Mucosa of gallbladder (tissue), 1 donor: ENCODE measurements around the gene SPATA18. TPM values are rescaled to one million over a fixed set of nuclear protein-coding genes. Genes with fewer than 3 reads are reported as not detected.
A peak's percentile ranks its signal among the peaks of the same experiment; 100 is the strongest.
"Not testable (repeated sequence)": the region's sequence is repeated elsewhere in the genome, so short reads cannot be mapped to it uniquely, and the experiment has no call there.

ENCODE experiments used
- DNase-seq: peaks from one replicate; pipeline ENCODE4 v3.0.0-alpha.2; 2020; ENCODE audit warnings: low spot score
- total RNA-seq: library from RNA; stranded (reverse); gene quantifications from one replicate; pipeline ENCODE4 v1.2.1, GENCODE V29; 2021
- donor health status: DM: no; HTN: no; CAD: no.

SPATA18 gene
- total RNA-seq, 1 donor from 2014 or later: 20.1 TPM

DNA sequence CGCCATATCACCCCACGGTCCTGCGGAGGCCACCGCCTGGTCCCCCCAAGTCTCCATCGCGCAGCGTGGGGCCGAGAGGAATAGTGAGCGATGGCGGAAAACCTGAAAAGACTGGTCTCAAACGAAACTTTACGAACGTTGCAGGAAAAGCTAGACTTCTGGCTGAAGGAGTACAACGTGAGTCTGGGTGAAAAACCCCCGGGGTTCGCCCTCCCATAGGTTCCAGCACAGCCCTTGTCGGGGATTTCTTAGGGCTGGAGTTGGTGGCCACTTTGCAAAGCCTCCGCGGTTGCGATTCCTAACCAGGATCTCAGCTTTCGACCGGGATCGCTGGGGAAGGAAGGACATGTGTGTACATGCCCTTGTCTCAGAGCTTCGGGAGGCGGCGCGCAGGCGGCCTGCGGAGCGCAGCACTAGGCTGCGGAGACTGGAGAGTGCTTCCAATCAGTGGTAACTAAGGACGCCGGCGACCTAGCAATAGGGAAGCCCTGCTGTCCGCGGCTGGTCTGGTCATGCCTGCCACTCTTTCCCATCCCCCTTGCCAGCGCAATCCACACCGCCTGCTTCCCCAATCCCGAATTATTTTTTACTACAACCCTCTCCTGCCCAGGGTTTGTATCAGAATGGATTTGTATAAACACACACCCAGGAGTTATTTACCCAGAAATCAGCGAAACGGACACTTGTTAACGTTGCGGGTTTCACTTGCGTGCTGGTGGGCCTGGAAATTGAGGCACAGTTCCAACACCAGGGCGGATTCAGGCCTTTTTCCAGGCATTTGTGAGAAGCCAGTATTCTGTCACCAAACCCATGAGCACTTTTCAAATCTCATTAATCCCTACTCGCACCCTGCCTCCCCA is 741 bp downstream of the SPATA18 start:
- peak; percentile 81 for DNase-seq

DNA sequence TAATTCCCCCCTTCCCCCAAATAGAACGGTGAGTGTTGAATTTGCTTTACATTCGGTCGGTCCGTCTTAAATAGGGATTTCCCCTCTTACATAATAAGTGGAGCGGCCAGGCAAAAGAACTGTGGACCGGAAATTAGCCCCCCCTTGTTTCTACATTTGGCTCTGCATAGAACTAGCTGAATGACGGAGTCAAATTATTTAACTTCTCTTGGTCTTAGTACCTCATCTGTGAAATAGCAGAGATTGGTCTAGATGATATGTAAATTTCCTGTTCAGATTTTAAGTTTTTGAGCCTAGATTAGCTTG is 1.3 kb downstream of the SPATA18 start:
- DNase-seq: no peak

DNA sequence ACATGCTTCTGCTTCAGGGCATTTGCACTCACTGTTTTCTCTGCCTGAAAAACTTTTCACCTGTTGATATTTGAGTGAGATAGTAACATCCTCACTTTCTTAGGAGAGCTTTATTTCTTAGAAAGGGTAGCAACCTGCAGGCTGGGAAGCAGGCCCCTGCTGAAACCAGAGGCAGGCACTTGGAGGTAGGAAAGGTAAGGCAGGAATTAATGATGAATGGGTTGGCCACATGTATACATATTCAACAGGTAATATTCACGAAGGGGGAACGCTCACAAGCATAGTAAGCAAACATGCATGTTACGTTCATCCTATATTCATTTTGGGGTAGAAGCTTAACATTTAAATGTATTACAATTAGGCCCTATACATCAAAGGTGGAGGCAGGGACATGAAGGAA is 3.1 kb downstream of the SPATA18 start:
- DNase-seq: no peak

DNA sequence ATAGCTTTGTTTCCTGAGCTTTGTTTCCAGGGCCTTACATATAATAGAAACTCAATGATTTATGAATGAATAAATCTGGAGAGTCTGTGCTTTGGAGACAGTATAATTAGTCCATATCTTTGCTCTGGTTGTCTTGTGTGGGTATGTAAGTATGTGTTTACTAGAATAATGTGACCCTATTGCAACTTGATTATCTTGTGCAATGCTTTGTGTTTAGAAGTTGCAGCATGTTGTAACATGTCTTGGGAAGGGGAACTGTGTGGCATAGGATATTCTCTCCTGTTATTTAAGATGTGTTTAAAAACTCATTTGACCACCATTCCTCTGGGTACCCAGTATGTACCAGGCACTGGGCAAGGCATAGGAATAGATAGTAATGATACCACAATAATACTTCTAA is 6.1 kb downstream of the SPATA18 start:
- DNase-seq: no peak

DNA sequence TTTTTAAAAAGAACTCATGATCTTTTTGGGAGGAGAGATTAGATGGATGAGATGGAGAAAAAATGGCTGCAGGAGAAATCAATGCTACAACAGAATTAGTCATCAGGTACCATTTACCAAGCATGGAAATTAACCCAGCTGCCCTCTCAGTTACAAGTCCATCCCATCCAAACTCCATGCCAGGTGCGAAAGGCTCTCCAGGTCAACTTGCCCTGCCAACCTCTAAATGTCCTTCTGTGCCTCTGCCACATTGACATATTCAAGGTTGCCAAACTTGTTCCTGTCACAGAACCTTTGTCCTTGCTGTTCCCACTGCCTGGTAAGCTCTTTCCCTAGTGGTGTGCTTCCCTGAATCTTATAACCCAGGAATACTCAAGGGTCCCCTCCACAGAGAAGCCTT is 7.2 kb downstream of the SPATA18 start:
- peak; percentile 22 for DNase-seq

DNA sequence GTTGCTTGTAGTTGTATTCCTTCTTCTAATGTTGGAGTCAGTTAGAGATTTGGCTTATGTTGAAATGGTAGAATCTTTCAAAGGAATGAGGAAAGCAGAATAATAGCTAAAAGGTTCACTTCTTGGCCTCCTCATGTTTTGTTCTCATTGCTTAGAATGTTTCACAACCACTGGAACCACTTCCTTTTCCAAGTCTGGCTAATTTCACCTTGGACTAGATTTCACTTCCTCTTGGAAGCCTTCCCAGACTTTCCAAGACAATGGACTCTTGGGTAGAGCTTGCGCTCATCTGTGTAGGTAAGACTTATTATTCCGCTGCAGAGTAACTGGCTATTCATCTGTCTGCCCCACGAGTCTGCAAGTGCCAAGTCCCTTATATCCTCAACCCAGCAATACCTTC is 8.3 kb downstream of the SPATA18 start:
- DNase-seq: peak; percentile 84

DNA sequence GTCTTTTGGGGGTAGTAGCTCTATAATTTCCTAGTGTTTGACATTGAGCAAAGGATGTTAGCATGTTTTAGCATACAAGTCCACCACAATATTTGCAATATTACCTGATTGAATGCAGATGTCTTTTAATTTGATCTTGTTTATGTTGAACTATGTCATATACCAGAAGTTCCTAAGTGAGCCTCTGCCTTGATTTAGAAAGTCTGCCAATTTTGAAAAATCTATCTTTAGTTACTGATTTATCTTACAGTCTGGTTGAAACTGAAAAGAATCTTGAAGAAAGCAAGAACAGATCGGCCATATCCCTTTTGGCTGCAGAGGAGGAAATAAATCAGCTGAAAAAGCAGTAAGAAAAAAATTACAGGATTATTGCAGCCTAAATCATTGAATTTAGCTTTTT is 18.5 kb downstream of the SPATA18 start:
- DNase-seq: no peak

DNA sequence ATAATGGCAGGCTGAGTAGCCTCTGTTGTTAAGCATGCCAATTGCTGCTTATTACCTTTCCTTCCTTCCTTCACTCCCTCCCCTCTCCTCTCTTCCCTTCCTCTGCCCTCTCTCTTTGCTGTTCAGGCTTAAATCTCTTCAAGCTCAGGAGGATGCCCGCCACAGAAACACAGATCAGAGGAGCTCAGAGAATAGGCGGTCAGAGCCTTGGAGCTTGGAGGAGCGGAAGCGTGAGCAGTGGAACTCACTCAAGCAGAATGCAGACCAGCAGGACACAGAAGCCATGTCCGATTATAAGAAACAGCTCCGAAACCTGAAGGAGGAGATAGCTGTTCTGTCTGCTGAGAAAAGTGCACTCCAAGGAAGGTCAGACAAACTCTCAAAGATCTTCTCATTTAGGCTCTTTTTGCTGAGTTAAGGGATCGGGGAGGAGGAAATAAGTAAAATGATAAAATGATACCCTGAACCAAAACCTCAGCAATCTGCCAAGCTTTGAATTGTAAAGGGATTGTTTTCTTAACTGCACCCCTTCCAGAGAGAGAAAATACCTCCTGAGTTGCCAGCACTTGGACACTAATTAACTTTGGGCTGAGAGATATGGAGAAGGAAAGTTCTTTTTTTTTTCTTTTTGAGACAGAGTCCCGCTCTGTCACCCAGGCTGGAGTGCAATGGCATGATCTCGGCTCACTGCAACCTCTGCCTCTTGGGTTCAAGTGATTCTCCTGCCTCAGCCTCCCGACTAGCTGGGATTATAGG is 20.9 kb downstream of the SPATA18 start:
- no peak for DNase-seq

DNA sequence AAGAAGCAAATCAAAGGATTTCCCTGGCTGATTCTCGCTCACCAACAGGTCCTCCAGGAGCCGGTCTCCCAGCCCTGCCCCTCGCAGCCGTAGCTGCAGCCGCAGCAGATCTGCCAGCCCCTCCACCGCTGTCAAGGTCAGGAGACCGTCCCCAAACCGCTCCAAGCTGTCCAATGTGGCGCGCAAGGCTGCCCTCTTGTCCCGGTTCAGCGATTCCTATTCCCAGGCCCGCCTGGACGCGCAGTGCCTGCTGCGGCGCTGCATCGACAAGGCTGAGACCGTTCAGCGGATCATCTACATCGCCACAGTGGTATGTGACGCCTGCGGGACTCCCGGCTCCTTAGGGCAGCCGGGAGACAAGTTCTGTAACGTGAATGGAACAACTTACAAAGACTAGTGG is 25.6 kb downstream of the SPATA18 start:
- no peak for DNase-seq

DNA sequence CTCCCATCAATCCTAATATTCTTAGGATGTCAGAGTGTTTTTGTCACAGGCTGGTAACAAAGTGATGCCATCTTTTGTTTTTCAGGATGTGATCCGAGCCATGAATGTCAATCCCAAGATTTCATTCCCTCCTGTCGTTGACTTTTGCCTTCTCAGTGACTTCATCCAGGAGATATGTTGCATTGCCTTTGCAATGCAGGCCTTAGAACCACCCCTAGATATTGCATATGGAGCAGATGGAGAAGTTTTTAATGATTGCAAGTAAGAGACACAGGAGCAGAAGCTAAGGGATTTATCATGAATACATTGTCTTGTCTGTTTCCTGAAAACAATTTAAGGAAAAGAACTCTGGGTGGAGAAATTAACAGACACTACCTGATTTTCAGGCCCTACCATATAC is 28.6 kb downstream of the SPATA18 start:
- no peak for DNase-seq

DNA sequence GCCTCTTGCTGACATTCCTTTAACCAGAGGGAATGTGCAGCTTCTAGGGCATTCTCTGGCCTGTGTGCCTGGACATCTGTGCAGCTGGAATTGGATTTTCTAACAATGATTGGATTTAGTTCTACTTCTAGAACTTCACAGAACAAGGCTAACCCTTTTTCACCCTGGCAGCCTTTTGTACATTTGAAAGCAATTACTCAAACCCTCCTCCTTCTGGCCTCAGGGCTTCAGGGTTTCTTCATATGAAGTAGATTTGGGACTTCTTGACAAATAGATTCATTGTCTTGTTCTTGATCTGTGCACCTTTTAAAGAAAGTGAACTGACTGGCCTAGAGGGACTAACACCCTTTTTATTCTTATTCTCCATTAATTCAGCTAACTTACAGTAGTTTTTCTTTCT is 30.1 kb downstream of the SPATA18 start:
- DNase-seq: no peak

DNA sequence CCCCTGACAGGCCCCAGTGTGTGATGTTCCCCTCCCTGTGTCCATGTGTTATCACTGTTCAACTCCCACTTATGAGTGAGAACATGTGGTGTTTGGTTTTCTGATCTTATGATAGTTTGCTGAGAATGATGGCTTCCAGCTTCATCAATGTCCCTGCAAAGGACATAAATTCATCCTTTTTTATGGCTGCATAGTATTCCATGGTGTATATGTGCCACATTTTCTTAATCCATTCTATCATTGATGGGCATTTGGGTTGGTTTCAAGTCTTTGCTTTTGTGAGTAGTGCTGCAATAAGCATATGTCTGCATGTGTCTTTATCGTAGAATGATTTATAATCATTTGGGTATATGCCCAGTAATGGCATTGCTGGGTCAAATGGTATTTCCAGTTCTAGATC is 35.3 kb downstream of the SPATA18 start:
- DNase-seq: not testable (repeated sequence)

DNA sequence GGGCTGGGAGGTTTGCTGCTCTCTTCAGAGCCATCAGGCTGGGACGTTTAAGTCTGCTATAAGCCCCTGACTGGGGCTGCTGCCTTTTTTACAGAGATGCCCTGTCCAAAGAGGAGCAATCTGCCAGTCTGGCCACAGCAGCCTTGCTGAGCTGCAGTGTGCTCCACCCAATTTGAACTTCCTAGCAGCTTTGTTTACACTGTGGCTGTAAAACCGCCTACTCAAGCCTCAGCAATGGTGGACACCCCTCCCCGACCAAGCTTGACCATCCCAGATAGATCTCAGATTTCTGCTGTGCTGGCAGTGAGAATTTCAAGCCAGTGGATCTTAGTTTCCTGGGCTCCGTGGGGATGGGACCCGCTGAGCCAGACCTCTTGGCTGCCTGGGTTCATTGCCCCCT is 40.7 kb downstream of the SPATA18 start:
- DNase-seq: no peak

DNA sequence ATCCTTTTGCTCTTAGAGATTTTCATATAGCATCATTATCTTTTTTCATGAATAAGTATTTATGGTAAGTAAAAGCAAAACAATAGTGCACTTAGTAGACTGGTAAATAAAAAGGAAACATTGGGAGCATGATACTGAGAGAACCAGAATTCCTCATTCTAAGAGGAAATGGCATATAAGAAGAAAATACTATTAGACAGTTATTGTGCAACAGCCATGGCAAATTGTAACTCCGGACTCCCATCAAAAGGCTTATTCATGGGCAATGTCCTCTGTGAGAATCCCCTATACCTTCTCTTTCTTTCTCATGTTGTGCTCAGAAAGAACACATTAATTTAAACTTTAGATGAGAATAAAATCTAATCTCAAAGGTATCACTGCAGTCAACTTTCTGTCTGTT is 42.4 kb downstream of the SPATA18 start:
- no peak for DNase-seq

DNA sequence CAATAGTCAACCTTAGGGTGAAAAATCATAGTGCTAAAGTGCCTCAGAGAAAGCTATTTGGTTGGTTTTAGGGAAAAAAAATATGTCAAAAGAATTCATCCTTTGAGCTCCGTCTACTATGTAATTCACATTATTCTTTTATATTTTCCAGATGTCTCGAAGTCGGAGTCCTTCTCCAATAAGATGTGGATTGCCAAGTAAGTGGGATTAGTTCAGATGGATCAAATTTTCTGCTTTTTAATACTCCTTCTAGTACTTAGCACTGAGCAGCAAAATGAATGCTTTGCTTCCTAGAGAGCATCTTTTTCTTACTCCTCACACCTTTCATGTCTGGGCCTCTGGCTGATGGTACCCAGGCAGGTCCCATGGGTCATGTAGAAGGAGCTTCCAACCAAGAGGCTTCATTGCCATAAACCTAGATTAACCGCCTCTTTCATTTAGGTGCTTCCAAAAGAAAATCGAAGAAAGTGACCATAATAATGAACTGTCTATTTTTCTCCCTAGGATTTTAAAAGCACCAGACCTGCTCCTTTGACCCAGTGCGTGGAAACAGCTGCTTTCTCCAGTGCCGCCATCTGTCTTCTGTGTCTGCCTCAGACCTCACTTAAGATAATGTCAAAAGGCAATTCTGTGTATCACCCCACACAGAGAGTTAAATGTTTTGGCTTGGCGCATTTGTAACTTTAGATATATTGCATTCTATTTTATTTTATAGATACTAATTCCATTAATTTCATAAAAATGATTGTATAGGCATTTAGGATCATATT is 43.5 kb downstream of the SPATA18 start:
- no peak for DNase-seq

DNA sequence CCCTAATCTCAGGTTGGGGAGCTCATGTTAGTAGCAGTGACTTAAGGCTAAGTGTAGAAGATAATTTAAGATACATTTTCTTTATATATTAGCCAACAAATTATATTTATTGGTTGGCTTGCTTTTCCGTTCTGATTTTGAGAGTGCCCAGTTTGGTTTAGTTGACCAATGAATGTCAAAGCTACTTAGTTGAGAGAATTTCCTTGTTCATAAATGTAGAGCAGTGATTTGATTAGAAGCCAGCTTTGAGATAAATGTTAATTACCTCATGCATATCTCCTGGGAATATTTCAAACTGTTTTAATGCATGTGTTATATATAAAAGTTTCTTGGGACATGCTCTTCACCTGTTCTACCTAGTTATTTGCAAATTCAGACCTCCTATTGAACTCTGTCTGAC is 44.3 kb downstream of the SPATA18 start:
- DNase-seq: no peak

DNA sequence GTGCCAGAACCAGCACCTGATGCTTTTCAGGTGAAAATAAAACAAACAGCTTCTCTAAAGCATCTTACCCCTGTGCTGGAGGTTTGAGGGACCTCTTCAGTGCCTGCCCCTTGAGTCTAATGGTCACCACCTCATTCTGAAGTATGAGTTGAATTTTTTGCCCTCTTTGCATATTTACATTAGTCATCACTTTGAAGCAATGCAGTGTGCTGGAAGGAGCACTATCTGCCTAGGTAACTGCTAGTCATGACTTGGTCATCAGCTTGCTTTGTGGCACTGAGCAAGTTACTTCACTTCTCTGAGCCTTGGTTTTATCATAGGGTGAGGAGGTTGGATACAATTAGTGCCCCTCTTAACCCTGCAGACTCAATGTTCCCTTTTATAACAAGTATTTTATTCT is 44.9 kb downstream of the SPATA18 start:
- no peak for DNase-seq

DNA sequence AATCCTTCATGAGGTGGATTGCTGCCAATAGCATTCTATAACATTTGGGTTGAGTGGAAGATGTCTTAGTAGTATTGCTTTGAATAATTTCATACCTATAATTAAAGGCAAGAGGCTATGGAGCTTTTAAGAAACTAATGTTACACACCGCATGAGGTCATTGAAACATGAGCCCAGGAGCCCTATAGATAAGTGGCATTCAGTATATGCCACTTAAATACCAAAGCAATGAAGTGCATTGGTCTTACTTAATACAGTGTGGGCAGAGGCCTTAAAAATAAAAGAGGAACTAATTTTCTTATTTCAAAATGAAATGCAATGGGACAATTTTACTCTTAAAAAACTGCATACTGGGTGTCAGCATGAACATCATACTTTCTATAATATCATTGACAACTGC is 47.5 kb downstream of the SPATA18 start:
- no peak for DNase-seq

DNA sequence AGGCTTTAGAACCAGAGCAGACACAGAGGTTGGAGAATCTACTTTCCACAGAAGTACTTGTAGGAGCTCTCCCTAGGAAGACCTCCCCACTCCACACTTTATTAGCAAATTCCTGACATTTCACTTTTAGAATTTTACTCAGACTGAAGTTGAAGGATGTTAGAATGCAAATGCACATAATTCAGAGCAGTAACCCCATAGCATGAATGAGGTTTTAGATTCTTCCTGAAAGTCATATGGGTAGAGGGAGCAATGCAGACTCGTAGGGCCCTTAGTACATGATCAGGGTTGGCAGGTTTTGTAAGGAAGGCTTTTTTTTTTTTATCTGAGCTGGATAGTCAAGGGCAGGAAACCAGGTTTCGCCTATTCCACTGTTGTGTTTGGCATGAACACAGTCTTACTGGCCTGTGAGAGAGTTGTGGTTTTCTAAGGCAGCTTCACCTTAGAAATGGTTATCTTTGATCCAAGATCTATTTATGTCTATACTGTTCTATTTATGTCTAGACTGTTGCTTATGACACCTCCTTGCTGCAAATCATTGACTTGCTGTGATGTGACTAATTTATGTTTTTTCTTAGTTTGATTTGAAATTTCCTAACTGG is 48.9 kb downstream of the SPATA18 start:
- DNase-seq: no peak

DNA sequence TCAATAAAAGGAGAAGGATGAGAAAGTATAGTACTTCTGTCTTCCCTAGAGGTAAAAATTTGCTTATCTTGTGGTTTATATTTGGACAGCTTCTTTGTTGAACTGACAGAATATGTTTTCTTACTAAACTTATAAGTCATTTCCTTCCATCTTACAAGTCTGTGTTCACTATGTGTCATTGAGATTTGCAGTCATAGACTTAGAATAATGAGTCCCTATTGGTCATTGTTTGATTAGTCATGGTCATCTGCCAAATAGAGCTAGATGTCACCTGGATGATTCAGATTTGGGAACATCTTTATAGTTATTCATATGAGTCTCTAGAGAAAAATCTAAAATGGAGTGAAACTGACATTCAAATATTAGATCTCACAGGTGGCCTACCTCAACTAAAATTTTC is 51.5 kb downstream of the SPATA18 start:
- no peak for DNase-seq

DNA sequence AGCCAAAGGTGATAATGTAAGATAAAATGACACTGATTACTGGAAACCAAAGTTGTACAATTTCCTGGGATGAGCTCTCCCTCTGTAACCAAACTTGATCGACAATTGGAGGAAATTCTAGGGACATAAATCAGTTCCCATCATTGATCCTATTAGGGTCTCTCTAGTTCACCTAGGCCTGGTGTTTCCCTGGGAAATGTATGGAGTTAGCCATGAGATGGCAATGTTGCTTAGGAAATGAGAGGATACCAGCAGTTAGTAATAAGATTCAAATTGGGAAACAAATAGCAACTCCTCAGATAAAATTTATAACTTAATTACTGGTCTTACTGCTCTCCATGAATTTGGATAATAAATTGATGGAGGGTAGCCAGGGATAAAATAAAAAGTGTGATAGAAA is 52.2 kb downstream of the SPATA18 start:
- DNase-seq: no peak

DNA sequence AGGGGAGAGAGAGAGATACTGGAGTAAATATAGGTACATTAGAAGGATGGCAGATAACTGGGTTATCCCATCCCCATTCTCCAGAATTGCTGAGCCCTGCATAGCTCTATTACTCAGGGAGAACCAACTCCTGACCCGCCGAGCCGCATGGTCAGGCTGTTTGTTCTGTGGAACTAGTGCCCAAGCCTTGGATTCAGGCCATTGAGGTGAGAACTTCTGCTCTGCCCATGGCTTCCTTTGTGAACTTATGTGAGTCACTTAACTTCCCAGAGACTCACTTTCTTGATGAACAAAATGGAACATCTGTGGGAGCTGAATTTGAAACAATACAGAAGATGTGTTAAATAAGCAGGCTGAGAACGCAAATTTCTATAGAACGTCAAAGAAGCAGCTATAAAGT is 54.2 kb downstream of the SPATA18 start:
- DNase-seq: no peak
